ENCODE results near the gene PTTG1IP.

GRCh38 chr21:44899768-44900558 lies 26.5 kb upstream of the PTTG1IP start:
- TF ChIP-seq CTCF (IDR thresholded peaks at IDR 0.05), result no peak
- TF ChIP-seq EZH2 (IDR thresholded peaks at IDR 0.05; ENCODE audit: borderline replicate concordance, insufficient read depth, low read depth, low read length, poor library complexity, severe bottlenecking), result no peak
